ENCODE measurements around the gene DOCK10. TPM values are rescaled to one million over a fixed set of nuclear protein-coding genes. Genes with fewer than 3 reads are reported as not detected.

DOCK10 gene
- total and polyA plus RNA-seq, 10 of the 15 experiments (the other 5 are each of a cell fraction or from before 2014, with no cell fraction given): 16.9 to 120 (median 85.5) TPM

GRCh38 chr2:224982226-224982625 is 60.0 kb downstream of the DOCK10 start:
- ChIA-PET RAD21 (ENCODE audit: unreplicated experiment) (interaction anchor here (0.6 to 1.8 kb wide), 6 partner anchors 11 to 133 kb away, joined by 3 to 8 read pairs (median 4); no protein-coding TSS in a partner anchor), CTCF (interaction anchor here (0.8 to 2.4 kb wide), 6 partner anchors 19 to 301 kb away, joined by 3 to 7 read pairs (median 3); no protein-coding TSS in a partner anchor), SMC1A (ENCODE audit: uncharacterized antibody, unreplicated experiment) (interaction anchor here (0.6 to 2.8 kb wide), 24 partner anchors 8 to 137 kb away, joined by 3 to 10 read pairs (median 5); no protein-coding TSS in a partner anchor), POLR2A (interaction anchor here (0.9 to 1.1 kb wide), 2 partner anchors 17 to 96 kb away, joined by 3 to 4 read pairs; no protein-coding TSS in a partner anchor)
- Histone ChIP-seq H2AFZ (ENCODE audit: control insufficient read depth, low read depth, low read length) (no peak overlapping the region), H3K4me3 (no peak overlapping the region), H3K27me3 (replicated peaks in 1 of 2; ENCODE audit: control insufficient read depth in 2 of 2, insufficient read depth in 2 of 2, low read length in 1 of 2) (no peaks in the 10 kb centered on the region), H3K9me3 (replicated peaks; ENCODE audit: control insufficient read depth, insufficient read depth, low read length) (no peaks in the 10 kb centered on the region; the same call in 2 of the 3 replicates), H3K4me2 (ENCODE audit: control insufficient read depth, insufficient read depth) (no peak overlapping the region), H3K27ac (ENCODE audit: control insufficient read depth, insufficient read depth) (no peak overlapping the region), H3K36me3 (ENCODE audit: control insufficient read depth in 2 of 2, insufficient read depth in 2 of 2, low read length in 1 of 2) (peaks cover 0 to 7% of the 10 kb centered on the region in 2 experiments; a peak in 1 of 4 replicates), H3K9ac (ENCODE audit: control insufficient read depth, insufficient read depth, low read length) (no peak overlapping the region), H3K4me1 (ENCODE audit: control insufficient read depth, insufficient read depth, low read length) (peaks cover 21% of the 10 kb centered on the region), H4K20me1 (ENCODE audit: control insufficient read depth, insufficient read depth) (no peaks in the 10 kb centered on the region), H3K79me2 (ENCODE audit: control insufficient read depth, insufficient read depth, low read length) (peaks cover 17% of the 10 kb centered on the region)
- ATAC-seq: no peak
- TF ChIP-seq IKZF2 (IDR thresholded peaks at IDR 0.05) (no peak), KAT2A (conservative IDR thresholded peaks at IDR 0.05; ENCODE audit: control insufficient read depth, low read depth, low read length) (no peak), HCFC1 (IDR thresholded peaks at IDR 0.05; ENCODE audit: low read length) (no peak), KDM1A (IDR thresholded peaks at IDR 0.05; ENCODE audit: borderline replicate concordance) (no peak), SMAD1 (IDR thresholded peaks at IDR 0.05; ENCODE audit: low read depth, partially characterized antibody) (no peak), RAD51 (IDR thresholded peaks at IDR 0.05) (no peak)
- in situ Hi-C loops (cut with MboI): no loop called here
- 96% methylated on average over 10 of the region's 10 CpGs for WGBS (ENCODE audit: insufficient coverage, insufficient replicate concordance, low lambda C conversion rate, missing lambda C conversion rate)
- intact Hi-C loops (cut with micrococcal nuclease; ENCODE audit: unreplicated experiment): loop anchor here (2.0 kb wide), 1 partner anchor 37 kb away; no protein-coding TSS in a partner anchor
- peak; percentile 23 for FAIRE-seq
- no peak for DNase-seq (ENCODE audit: low read depth, low spot score)
- BruUV-seq (replicated peaks): no TSS peak
